T-helper 9 cell (primary cell): ENCODE results near the gene PROC.

Source experiments
- DNase-seq: peaks from one replicate; pipeline ENCODE4 v3.0.0-alpha.2; 2020

The PROC gene

DNA sequence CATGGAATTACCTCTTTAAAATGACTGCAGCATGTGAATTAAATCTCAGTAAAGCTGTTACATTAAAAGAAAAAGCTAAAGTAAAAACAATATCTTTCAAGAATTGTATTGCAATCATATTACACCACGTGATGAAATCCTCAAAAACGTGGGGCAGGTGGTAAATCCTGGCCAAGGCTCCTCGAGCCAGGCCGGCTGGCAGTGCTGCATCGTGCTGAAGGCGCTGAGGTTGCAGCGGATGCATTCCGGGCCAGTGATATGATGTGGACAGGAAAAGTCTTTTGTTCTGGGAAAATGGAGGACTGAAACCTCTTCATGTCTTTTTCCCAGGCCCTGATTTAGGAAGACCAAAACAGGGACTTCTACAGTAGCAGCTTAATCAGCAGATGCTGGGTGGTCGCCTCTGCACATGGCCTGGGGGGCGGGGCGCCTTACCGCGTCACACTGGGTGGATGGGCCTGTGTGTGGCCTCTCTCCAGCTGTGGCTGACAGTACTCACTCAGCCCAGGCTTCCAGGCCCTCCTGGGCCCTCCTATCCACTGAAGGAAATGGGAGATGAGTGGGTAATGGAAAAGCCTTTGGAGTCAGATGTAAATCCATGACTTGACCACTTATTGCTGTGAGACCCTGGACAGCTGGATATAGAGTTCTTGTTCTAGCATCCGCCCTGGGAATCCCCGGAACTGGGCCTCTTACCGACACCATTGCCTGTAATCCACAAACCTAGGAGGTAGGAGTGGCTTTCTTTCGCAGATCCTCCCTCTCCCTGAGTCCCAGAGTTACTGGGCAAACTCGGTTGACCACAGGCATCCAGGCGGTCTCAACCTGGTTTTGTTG is 45.1 kb downstream of the PROC start:
- no peak for DNase-seq

GRCh38 chr2:127464470-127465257 is 46.4 kb downstream of the PROC start:
- DNase-seq = no peak

- no peak for DNase-seq
Observed at GRCh38 chr2:127465258-127465657, 47.0 kb downstream of the PROC start.

- no peak for DNase-seq
Observed at GRCh38 chr2:127469051-127469450, 50.8 kb downstream of the PROC start.

GRCh38 chr2:127469974-127470373 is 51.7 kb downstream of the PROC start:
- DNase-seq = no peak

DNA sequence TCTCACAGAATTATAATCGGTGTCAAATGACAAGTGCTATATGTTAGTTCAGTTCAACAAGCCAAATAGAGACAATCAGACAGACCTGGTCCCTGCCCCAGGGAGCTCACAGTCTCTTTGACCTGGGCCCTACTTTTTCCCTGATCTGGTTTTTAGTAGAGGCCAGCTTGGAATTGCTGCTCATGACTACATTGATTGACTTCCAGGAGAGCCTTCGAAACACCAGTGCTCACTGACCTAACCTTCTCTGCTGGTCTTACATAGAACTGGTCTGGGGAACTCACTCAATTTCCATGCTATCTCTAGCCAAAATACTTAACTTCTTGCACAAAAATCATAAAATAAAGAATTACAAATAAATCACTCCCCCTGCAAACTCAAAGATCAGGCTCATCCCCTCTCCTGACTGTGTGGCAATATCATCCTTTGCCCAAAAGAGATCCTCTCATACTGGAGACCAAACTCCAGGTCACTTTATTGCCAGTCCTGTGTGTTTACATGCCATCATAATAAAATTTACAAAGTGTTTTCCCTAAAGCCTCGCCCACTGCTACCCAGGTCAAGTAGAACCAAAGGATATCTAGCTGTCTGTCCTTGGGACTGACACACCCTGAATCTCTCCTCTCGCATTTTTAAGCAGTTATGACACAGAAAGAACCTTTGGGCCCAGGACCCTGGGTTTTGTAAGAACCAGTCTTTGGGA is 53.2 kb downstream of the PROC start:
- no peak for DNase-seq

DNA sequence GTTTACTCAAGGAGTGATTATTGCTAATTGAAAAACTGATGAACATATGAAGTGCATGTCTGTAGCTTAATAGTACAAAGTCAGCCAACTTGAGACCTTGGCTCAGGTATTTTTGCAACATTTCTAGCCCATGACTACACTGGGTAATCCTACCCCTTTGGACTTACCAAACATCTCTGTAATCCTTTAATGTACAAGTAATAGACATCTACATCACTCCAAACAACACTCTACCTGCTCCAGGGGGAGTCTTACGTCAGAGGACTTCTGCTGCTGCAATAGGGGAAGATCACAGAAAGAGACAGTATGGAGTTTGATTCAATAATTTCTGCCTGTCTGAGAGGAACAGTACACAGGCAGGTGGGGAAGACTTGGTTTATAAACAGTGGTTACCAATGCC is 54.0 kb downstream of the PROC start:
- DNase-seq = no peak

- DNase-seq = no peak
Observed at GRCh38 chr2:127475788-127476187, 57.6 kb downstream of the PROC start.
